Measurements from ENCODE around the gene CLCN4.

Gene CLCN4

GRCh38 chrX:10166731-10167151 lies 10.0 kb downstream of the CLCN4 start:
- DNase-seq (ENCODE audit: low read depth in 3 of 3), result peak in 2 of 3 donors; percentile 4 to 15

- DNase-seq (ENCODE audit: low read depth in 3 of 3), result no peak
These were observed 10.8 kb downstream of the CLCN4 start for GRCh38 chrX:10167573-10167972.

- DNase-seq (ENCODE audit: low read depth in 3 of 3), result no peak
These were observed 11.5 kb downstream of the CLCN4 start for GRCh38 chrX:10168226-10168625.

DNA sequence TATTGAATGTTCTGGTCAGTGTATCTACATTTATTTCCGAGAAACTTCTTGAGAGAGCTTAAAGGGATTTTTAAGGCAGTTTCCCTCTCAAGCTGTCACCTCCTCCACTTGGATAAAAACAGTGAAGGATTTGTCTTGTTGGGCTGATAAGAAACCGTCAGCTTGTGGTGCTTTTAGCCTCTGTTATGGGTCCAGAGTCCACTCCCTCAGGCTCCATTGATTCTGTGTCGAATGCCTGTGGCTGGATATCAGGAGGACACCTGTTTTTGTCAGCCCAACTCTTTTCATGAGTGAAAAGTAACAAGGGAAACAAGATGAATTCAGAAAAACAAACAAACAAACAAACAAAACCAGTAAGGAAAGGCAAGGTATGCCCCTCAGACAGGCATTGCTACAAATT lies 12.4 kb downstream of the CLCN4 start:
- no peak for DNase-seq (ENCODE audit: low read depth in 3 of 3)

- DNase-seq (ENCODE audit: low read depth in 3 of 3), result no peak
These were observed 14.5 kb downstream of the CLCN4 start for GRCh38 chrX:10171249-10171648.

- no peak for DNase-seq (ENCODE audit: low read depth in 3 of 3)
These were observed 16.1 kb downstream of the CLCN4 start for GRCh38 chrX:10172877-10173276.

DNA sequence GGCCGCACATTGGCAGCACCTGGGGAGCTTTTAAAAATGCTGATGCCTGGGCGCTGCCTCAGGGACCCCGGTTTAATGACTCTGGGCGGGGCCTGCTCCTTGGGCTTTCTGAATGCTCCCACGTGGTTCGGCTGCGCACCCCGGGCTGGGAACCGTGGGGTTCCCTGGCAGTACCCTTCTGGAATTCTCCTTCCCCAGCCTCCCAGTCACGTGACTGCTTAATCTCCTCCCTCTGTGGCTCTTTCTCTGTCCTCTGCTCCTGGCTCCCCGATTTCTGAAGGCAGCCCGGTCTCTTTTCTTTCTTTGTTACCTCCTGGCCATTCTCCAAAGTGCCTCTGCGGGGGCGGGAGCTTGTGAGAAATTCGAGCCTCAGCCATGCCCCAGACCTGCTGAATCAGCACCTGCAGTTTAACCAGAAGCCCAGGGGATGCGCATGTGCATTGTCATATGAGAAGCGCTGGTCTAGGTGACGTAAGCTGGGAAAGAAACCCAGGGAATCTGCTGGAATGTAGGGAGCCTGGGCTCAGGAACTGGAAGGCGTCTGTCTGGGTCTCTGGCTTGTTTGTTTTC lies 16.6 kb downstream of the CLCN4 start:
- no peak for DNase-seq (ENCODE audit: low read depth in 3 of 3)

- DNase-seq (ENCODE audit: low read depth in 3 of 3), result no peak
These were observed 17.3 kb downstream of the CLCN4 start for GRCh38 chrX:10174051-10174450.

GRCh38 chrX:10174810-10175209 lies 18.0 kb downstream of the CLCN4 start:
- DNase-seq (ENCODE audit: low read depth in 3 of 3), result no peak

DNA sequence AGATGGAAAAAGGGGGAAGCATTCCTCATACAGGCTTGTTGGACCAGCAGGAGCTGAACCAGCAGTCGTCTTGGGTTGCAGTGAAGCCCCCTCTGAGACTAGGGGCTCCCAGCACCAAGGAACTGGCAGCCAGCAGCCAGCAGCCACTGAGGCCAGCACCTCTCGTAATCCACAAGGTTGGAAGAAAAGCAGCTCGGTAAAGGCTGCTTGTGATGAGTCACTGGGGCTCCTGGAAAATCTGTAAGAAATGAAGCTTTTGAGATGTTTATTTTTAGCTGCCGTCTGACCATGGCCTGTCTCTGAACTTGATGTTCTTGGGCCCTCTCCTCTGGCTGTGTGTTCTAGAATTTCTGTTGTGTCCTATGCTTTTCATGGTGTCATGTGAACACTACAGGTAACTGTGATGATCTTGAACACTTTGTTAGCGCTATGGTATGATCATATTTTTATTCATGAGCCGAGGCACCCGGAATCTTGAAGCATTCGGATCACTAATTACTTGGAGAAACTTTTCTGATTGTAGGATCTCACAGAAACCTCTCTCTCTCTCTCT lies 18.6 kb downstream of the CLCN4 start:
- no peak for DNase-seq (ENCODE audit: low read depth in 3 of 3)

- DNase-seq (ENCODE audit: low read depth in 3 of 3), result no peak
These were observed 19.6 kb downstream of the CLCN4 start for GRCh38 chrX:10176121-10177003.

DNA sequence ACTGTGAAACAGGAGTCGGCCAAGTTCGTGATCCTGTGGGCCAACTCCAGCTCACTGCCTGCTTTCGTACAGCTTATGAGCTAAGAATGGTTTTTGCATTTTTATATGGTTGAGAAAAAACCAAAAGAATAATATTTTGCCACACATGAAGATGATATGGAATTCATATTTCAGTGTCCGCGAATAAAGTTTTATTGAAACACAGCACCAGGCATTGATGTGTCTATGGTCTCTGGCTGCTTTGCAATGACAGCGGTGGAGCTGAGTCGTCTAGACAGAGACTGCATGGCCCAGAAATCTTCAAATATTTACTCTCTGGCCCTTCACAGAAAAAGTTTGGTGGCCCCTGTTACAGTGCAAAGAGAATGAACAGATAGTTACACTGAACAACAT lies 20.2 kb downstream of the CLCN4 start:
- no peak for DNase-seq (ENCODE audit: low read depth in 3 of 3)

DNA sequence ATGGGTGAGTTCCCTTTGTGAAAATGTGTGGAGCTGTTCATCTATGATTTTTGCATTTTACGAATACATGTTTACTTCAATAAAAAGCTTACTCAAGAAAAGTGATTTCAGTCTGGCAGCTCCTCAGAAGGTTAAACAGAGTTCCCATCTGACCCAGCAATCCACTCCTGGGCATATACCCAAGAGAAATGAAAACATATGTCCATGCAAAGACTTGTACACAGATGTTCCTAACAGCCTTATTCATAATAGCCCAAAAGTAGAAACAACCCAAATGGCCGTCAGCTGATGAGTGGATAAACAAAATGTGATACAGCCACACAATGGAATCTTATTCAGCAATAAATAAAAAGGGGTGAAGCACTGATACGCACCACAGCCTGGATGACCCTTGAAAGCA lies 20.8 kb downstream of the CLCN4 start:
- no peak for DNase-seq (ENCODE audit: low read depth in 3 of 3)

DNA sequence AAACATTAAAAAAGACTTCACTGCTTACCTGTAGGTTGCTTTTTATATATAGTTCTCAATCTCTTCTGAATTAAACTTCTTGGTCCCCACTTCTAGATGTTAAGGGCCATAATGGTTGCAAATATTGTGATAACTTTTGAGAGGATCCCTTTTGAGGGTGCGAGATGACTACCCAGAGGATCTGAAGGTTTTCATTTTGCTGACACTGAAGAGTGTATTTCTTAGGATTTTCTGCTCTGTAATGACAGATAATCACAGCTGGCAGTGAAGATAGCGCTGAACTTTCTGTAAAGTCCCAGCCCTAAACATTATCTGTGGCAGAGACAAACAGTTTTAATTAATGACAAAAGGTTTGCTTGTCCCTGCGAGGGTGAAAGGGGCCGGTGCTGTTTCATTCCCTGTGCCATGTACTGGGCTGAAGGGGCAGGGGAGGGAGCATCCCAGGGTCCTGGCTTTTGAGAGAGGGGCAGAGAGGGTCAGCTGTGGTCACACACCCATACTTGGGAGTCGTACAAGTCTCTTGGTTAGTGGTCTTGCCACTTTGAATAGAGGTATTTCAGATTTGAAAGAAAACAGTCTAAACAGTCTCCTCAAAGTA lies 22.2 kb downstream of the CLCN4 start:
- no peak for DNase-seq (ENCODE audit: low read depth in 3 of 3)

- DNase-seq (ENCODE audit: low read depth in 3 of 3), result no peak
These were observed 27.0 kb downstream of the CLCN4 start for GRCh38 chrX:10183760-10184159.

GRCh38 chrX:10184411-10184810 lies 27.6 kb downstream of the CLCN4 start:
- no peak for DNase-seq (ENCODE audit: low read depth in 3 of 3)

GRCh38 chrX:10186355-10186754 lies 29.6 kb downstream of the CLCN4 start:
- no peak for DNase-seq (ENCODE audit: low read depth in 3 of 3)

GRCh38 chrX:10187421-10187820 lies 30.6 kb downstream of the CLCN4 start:
- no peak for DNase-seq (ENCODE audit: low read depth in 3 of 3)

DNA sequence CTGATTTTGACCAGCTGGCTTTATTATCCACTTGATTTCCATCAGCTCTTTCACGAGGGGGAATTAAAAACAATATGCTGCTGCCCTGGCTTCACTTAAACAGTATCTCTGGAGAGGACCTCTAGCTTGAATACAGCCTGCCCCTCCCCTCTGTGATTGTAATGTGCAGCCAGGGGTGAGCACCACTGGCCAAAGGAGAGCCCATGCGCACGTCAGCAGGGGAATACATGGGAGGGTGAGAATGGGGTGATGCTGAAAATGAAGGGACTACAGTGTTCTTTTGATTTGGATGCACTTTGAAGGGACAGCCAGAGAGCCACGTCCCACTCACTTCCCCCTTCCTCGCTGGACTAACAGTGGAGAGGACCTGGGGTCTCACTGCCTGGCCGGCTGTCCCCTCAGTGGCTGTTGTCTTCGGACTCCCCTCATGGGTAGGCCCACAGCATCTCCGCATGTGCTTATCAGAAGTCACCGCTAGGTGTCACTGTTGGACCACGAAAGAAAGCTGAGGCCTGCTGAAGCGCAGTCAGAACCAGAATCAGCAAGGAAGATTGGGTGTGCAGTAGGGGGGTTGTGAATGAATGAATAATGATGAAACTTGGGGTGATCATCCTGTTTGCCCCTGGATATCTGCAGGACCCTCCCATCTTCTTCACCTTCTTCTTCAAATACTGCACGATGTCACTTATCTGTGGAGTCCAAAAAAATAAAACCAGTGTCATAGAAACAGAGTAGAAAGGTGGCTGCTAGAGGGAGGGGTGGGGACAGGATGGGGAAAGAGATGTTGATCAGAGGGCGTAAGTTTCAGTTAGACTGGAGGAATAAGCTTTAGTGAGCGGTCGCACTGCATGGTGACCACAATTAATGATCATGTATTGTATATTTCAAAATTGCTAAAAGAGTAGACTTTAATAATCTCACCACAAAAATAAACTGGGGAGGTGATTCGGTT lies 32.8 kb downstream of the CLCN4 start:
- peak; percentile 29 to 58 (median 51) for DNase-seq (ENCODE audit: low read depth in 3 of 3)

- no peak for DNase-seq (ENCODE audit: low read depth in 3 of 3)
These were observed 33.6 kb downstream of the CLCN4 start for GRCh38 chrX:10190367-10190766.

DNA sequence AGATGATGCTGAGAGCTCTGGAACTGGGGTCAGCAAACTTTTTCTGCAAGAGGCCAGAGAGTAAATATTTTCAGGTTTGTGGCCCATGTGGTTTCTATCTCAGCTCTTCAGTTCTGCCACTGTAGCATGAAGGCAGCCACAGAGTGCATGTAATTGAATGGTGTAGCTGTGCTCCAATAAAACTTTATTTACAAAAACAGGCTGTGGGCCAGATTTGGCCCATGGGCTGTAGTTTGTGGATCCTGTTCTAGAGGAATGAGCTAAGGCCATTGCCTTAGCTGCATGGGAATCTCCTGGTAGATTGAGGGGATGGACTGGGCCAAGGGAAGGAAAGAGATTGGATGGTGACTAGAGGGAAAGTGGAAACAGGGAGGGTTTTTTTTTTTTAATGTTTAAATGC lies 36.8 kb downstream of the CLCN4 start:
- DNase-seq (ENCODE audit: low read depth in 3 of 3), result no peak

DNA sequence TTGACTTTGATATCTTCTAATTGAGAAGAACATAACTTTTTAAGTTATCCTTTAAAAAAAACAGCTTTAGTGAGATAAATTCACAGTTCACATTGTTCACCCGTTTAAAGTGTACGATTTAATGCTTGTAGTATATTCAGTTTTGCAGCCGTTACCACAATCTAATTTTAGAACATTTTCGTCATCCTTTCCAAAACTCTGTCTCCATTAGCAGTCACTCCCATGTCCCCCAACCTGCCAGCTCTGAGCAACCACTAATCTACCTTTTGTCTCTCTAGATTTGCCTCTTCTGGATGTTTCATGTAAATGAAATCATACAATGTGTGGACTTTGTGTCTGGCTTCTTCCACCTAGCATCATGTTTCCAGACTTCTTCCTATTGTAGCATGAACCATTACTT lies 38.6 kb downstream of the CLCN4 start:
- no peak for DNase-seq (ENCODE audit: low read depth in 3 of 3)

All from stimulated activated CD4-positive, alpha-beta T cell treated with anti-CD3 and anti-CD28 coated beads, TNF-alpha, amount 100 ng/mL, for 48 hours (primary cell).